H1 (cell line): Measurements from ENCODE around the gene ARHGEF28. TPM values are rescaled to one million over a fixed set of nuclear protein-coding genes. Genes with fewer than 3 reads are reported as not detected.

Experiments used
- CTCF ChIA-PET: fragments of 300-600 bp; sonication (Branson Sonifier 250); formaldehyde crosslinking; loops from one replicate; lab custom pipeline; 2021; ENCODE audit not compliant: partially characterized antibody; lab: Charles Lee
- POLR2A ChIA-PET: fragments of 300-600 bp; sonication (Branson Sonifier 250); formaldehyde crosslinking; loops from one replicate; lab custom pipeline; 2021; ENCODE audit warnings: inconsistent platforms; ENCODE audit not compliant: partially characterized antibody; lab: Charles Lee
- DNase-seq, 2 experiments: peaks; one replicate each; pipeline versions ENCODE4 v3.0.0 to v3.0.0-alpha.2; 2010 to 2022; ENCODE audit warnings: low spot score in 2 of 2, low read depth in 1 of 2, mixed read lengths in 1 of 2
- FAIRE-seq: peaks from 2 replicates; lab custom pipeline; 2011; peaks lifted over from hg19 to GRCh38; lab: Jason Lieb, UNC
- H2AFZ ChIP-seq: 2 replicates; pipeline ENCODE4 v1.8.1; 2012; ENCODE audit warnings: low read length, inconsistent platforms
- H2AK5ac ChIP-seq: 2 replicates; pipeline ENCODE4 v1.6.1; 2013; ENCODE audit warnings: low read depth, low read length
- H2BK120ac ChIP-seq: replicated peaks from 2 replicates; pipeline ENCODE3; 2013; ENCODE audit warnings: low read depth, low read length, inconsistent platforms
- H2BK12ac ChIP-seq: 2 replicates; pipeline ENCODE4 v1.6.1; 2013; ENCODE audit warnings: low read depth, low read length
- H2BK15ac ChIP-seq: 2 replicates; pipeline ENCODE4 v1.6.1; 2013; ENCODE audit warnings: low read length
- H2BK20ac ChIP-seq: 2 replicates; pipeline ENCODE4 v1.6.1; 2013; ENCODE audit warnings: low read length
- H2BK5ac ChIP-seq: 2 replicates; pipeline ENCODE4 v1.6.1; 2013; ENCODE audit warnings: low read depth, low read length
- H3K14ac ChIP-seq: 2 replicates; pipeline ENCODE4 v1.6.1; 2013; ENCODE audit warnings: inconsistent platforms; ENCODE audit not compliant: insufficient read length
- H3K18ac ChIP-seq: 2 replicates; pipeline ENCODE4 v1.6.1; 2013; ENCODE audit warnings: low read length; ENCODE audit errors: extremely low read depth
- H3K23ac ChIP-seq: 2 replicates; pipeline ENCODE4 v1.6.1; 2013; ENCODE audit warnings: inconsistent platforms; ENCODE audit not compliant: insufficient read length
- H3K23me2 ChIP-seq: 2 replicates; pipeline ENCODE4 v1.6.1; 2013; ENCODE audit warnings: low read depth, low read length
- H3K27ac ChIP-seq: 2 replicates; pipeline ENCODE4 v1.6.1; 2011; ENCODE audit warnings: low read depth, low read length, inconsistent platforms
- H3K27me3 ChIP-seq, 4 experiments: replicated peaks in 1 of 4; 1 replicate in 1 of 4; 2 replicates in 3 of 4; pipeline versions ENCODE4 v1.6.1 to v1.8.1; 2011 to 2013; ENCODE audit warnings: low read length in 3 of 4, mild to moderate bottlenecking in 3 of 4, inconsistent platforms in 2 of 4, mixed read lengths in 2 of 4, moderate library complexity in 1 of 4; ENCODE audit not compliant: control insufficient read depth in 3 of 4, insufficient read depth in 3 of 4; ENCODE audit errors: extremely low read depth in 1 of 4
- H3K36me3 ChIP-seq, 4 experiments: 2 replicates each; pipeline versions ENCODE4 v1.6.1 to v1.8.1; 2011 to 2013; ENCODE audit warnings: mild to moderate bottlenecking in 4 of 4, low read length in 3 of 4, moderate library complexity in 2 of 4, control low read depth in 1 of 4, inconsistent platforms in 1 of 4; ENCODE audit not compliant: insufficient read depth in 4 of 4, control insufficient read depth in 2 of 4
- H3K4ac ChIP-seq: replicated peaks from 2 replicates; pipeline ENCODE3; 2013; ENCODE audit warnings: low read length, low read depth, mixed read lengths, inconsistent platforms; ENCODE audit not compliant: insufficient read length
- H3K4me1 ChIP-seq, 4 experiments: replicated peaks in 1 of 4; 1 replicate in 1 of 4; 2 replicates in 3 of 4; pipeline versions ENCODE4 v1.6.1 to v1.8.1; 2011 to 2013; ENCODE audit warnings: low read length in 3 of 4, inconsistent platforms in 2 of 4, mixed read lengths in 1 of 4; ENCODE audit not compliant: insufficient read depth in 4 of 4, control insufficient read depth in 3 of 4
- H3K4me2 ChIP-seq, 2 experiments: 2 replicates each; pipeline versions ENCODE4 v1.6.1 to v1.8.1; 2011 to 2013; ENCODE audit warnings: low read depth in 2 of 2, low read length in 2 of 2, control low read depth in 1 of 2, inconsistent platforms in 1 of 2, mild to moderate bottlenecking in 1 of 2; ENCODE audit not compliant: insufficient read depth in 1 of 2
- H3K4me3 ChIP-seq, 4 experiments: fragments of 200-600, 300-600 bp in 1 of 4; sonication (generic), shearing (Covaris generic), sonication (Bioruptor Twin) in 1 of 4; 2 replicates each; pipeline versions ENCODE4 v1.5.1 to v1.8.1; 2011 to 2016; ENCODE audit warnings: low read length in 4 of 4, low read depth in 3 of 4, control low read depth in 2 of 4, inconsistent platforms in 2 of 4, mild to moderate bottlenecking in 2 of 4, mixed read lengths in 1 of 4, moderate library complexity in 1 of 4; ENCODE audit not compliant: insufficient read depth in 2 of 4; ENCODE audit errors: extremely low read depth in 1 of 4
- H3K56ac ChIP-seq: replicated peaks from 2 replicates; pipeline ENCODE3; 2013; ENCODE audit warnings: low read depth, mild to moderate bottlenecking, mixed read lengths, low read length, inconsistent platforms; ENCODE audit not compliant: insufficient read length
- H3K79me1 ChIP-seq: 2 replicates; pipeline ENCODE4 v1.6.1; 2013; ENCODE audit warnings: low read depth, low read length, control low read depth
- H3K79me2 ChIP-seq, 2 experiments: 2 replicates each; pipeline versions ENCODE4 v1.6.1 to v1.8.1; 2012 to 2013; ENCODE audit warnings: low read length in 2 of 2, mild to moderate bottlenecking in 2 of 2, inconsistent platforms in 1 of 2; ENCODE audit not compliant: insufficient read depth in 2 of 2, control insufficient read depth in 1 of 2
- H3K9ac ChIP-seq, 4 experiments: replicated peaks in 1 of 4; 1 replicate in 1 of 4; 2 replicates in 3 of 4; pipeline versions ENCODE4 v1.6.1 to v1.8.1; 2011 to 2013; ENCODE audit warnings: low read depth in 3 of 4, low read length in 3 of 4, control low read depth in 2 of 4, mild to moderate bottlenecking in 2 of 4, moderate library complexity in 2 of 4, inconsistent platforms in 1 of 4; ENCODE audit errors: extremely low read depth in 1 of 4
- H3K9me3 ChIP-seq, 2 experiments: 2 replicates each; pipeline versions ENCODE4 v1.6.1 to v1.8.1; 2012 to 2013; ENCODE audit warnings: mild to moderate bottlenecking in 2 of 2, moderate library complexity in 2 of 2, control low read depth in 1 of 2, inconsistent platforms in 1 of 2, low read depth in 1 of 2, low read length in 1 of 2, mixed read lengths in 1 of 2; ENCODE audit not compliant: insufficient read depth in 2 of 2
- H4K20me1 ChIP-seq, 2 experiments: replicated peaks in 1 of 2; 2 replicates each; pipeline versions ENCODE3 to v1.8.1; 2011 to 2013; ENCODE audit warnings: inconsistent platforms in 2 of 2, low read length in 2 of 2, mild to moderate bottlenecking in 1 of 2; ENCODE audit not compliant: insufficient read depth in 2 of 2, control insufficient read depth in 1 of 2
- H4K5ac ChIP-seq: 2 replicates; pipeline ENCODE4 v1.6.1; 2013; ENCODE audit warnings: low read length, low read depth, mixed read lengths, inconsistent platforms; ENCODE audit not compliant: insufficient read length
- H4K8ac ChIP-seq: 2 replicates; pipeline ENCODE4 v1.8.0; 2013; ENCODE audit warnings: mild to moderate bottlenecking, moderate library complexity, low read length, inconsistent platforms; ENCODE audit not compliant: insufficient read depth; ENCODE audit errors: extremely low read depth
- H4K91ac ChIP-seq: replicated peaks from 2 replicates; pipeline ENCODE3; 2013; ENCODE audit warnings: low read length, mixed read lengths, inconsistent platforms; ENCODE audit not compliant: insufficient read length
- BACH1 ChIP-seq: IDR thresholded peaks from 2 replicates; pipeline ENCODE4 v1.6.1; 2012; ENCODE audit warnings: low read length, improper control_type of control experiment
- CBX8 ChIP-seq: fragments of 300-800, 300-1000 bp; sonication (generic); IDR thresholded peaks from 2 replicates; pipeline ENCODE4 v1.7.1; 2016; ENCODE audit warnings: low read depth, low read length, borderline replicate concordance
- CREB1 ChIP-seq: IDR thresholded peaks from 2 replicates; pipeline ENCODE4 v1.6.1; 2012; ENCODE audit warnings: inconsistent platforms
- CTBP2 ChIP-seq: IDR thresholded peaks from 2 replicates; pipeline ENCODE4 v1.7.0; 2011; ENCODE audit warnings: borderline replicate concordance, mild to moderate bottlenecking, moderate library complexity, mixed read lengths, low read length; ENCODE audit not compliant: insufficient read depth, insufficient read length
- HDAC6 ChIP-seq: IDR thresholded peaks from one replicate; pipeline ENCODE4 v1.7.1; 2012; ENCODE audit warnings: low read depth, mild to moderate bottlenecking, inconsistent platforms, low read length, moderate library complexity
- KDM5A ChIP-seq: fragments of 200-600 bp; IDR thresholded peaks from 2 replicates; pipeline ENCODE4 v1.7.1; 2012; ENCODE audit warnings: mild to moderate bottlenecking, low read length, inconsistent platforms, mixed read lengths
- RAD21 ChIP-seq, 2 experiments: IDR thresholded peaks in 1 of 2; conservative IDR thresholded peaks in 1 of 2; 2 replicates each; pipeline ENCODE4 v1.6.1; 2011; ENCODE audit warnings: low read depth in 2 of 2, low read length in 2 of 2, improper control_type of control experiment in 1 of 2, inconsistent platforms in 1 of 2, mild to moderate bottlenecking in 1 of 2, moderate library complexity in 1 of 2
- SIRT6 ChIP-seq: IDR thresholded peaks from one replicate; pipeline ENCODE4 v1.7.1; 2012; ENCODE audit warnings: low read length, inconsistent platforms
- SP1 ChIP-seq: IDR thresholded peaks from 2 replicates; pipeline ENCODE4 v1.6.1; 2011; ENCODE audit warnings: low read depth, low read length
- ZNF274 ChIP-seq: IDR thresholded peaks from 2 replicates; pipeline ENCODE4 v1.7.0; 2012; ENCODE audit warnings: low read length, borderline replicate concordance; ENCODE audit errors: extremely low read depth
- WGBS, 2 experiments: shearing (Covaris generic) in 1 of 2; methylation state at CpG; one replicate each; pipeline versions ENCODE4 v1.1.6 to v1.1.7; 2013 to 2015; ENCODE audit warnings: low lambda C conversion rate in 2 of 2, mixed read lengths in 2 of 2, inconsistent platforms in 1 of 2, low coverage in 1 of 2, missing lambda C conversion rate in 1 of 2; ENCODE audit not compliant: insufficient replicate concordance in 2 of 2, insufficient coverage in 1 of 2, insufficient read length in 1 of 2; ENCODE audit errors: extremely low coverage in 1 of 2, missing lambda C conversion rate in 1 of 2; 5-methylcytosine and 5-hydroxymethylcytosine counted together
- polyA plus RNA-seq, 7 experiments: library from polyadenylated mRNA; depleted of rRNA in 3 of 7; stranded (reverse) in 5 of 7; unstranded in 2 of 7; fragments of >200 nt in 5 of 7; fragments of 200-250 nt in 2 of 7; gene quantifications; 1 replicate in 5 of 7; 2 replicates in 1 of 7; 4 replicates in 1 of 7; pipeline versions ENCODE4 v1.2.1 to v1.2.3, GENCODE V29; 2011 to 2013; ENCODE audit warnings: missing spikeins in 2 of 7, mixed read lengths in 2 of 7
- total RNA-seq: library from RNA; stranded (reverse); fragmentation: NEBNext Ultra II Directional; extraction: Animal tissue kit (Norgen Biotek cat#: 25700); gene quantifications from 2 replicates; pipeline ENCODE4 v1.2.1, GENCODE V29; 2021
- TF ChIP-seq, protein P1 (sequence below), 3 experiments: IDR thresholded peaks; 1 replicate in 2 of 3; 2 replicates in 1 of 3; pipeline versions ENCODE4 v1.5.1 to v1.6.1; 2011; ENCODE audit warnings: low read length in 3 of 3, mild to moderate bottlenecking in 3 of 3, inconsistent platforms in 2 of 3, low read depth in 1 of 3, moderate library complexity in 1 of 3; ENCODE audit not compliant: insufficient read depth in 1 of 3; ENCODE audit errors: control extremely low read depth in 1 of 3

The ARHGEF28 gene
- total and polyA plus RNA-seq, 2 of the 8 experiments (the other 6 are each of a cell fraction or from before 2014, with no cell fraction given), result 0.33 to 1.0 TPM

GRCh38 chr5:73591102-73591695, 34.8 kb upstream of the ARHGEF28 start:
- 65% methylated on average over 4 of the region's 4 CpGs; no CpG with 5 or more reads in 1 of the 2 experiments for WGBS, 2 experiments
- POLR2A ChIA-PET, result interaction anchor here (0.5 to 0.6 kb wide), 2 partner anchors 11 to 140 kb away, joined by 3 read pairs; no protein-coding TSS in a partner anchor
- Histone ChIP-seq H3K4me3 (no peak overlapping the region), H2AFZ (no peak overlapping the region), H3K23ac (no peak overlapping the region), H2BK12ac (no peak overlapping the region), H3K23me2 (no peaks in the 10 kb centered on the region), H4K5ac (no peak overlapping the region), H4K20me1 (no peaks in the 10 kb centered on the region), H2AK5ac (no peak overlapping the region), H3K4ac (no peak overlapping the region), H2BK15ac (no peak overlapping the region), H3K27me3 (no peaks in the 10 kb centered on the region), H3K18ac (no peak overlapping the region), H4K8ac (no peak overlapping the region), H3K14ac (no peak overlapping the region), H3K9me3 (no peaks in the 10 kb centered on the region), H3K36me3 (no peaks in the 10 kb centered on the region), H3K56ac (no peak overlapping the region), H2BK5ac (no peak overlapping the region), H2BK120ac (no peak overlapping the region), H4K91ac (no peak overlapping the region), H3K79me2 (no peaks in the 10 kb centered on the region), H3K9ac (no peak overlapping the region), H3K27ac (no peak overlapping the region), H3K4me2 (no peak overlapping the region), H2BK20ac (no peak overlapping the region), H3K4me1 (no peaks in the 10 kb centered on the region), H3K79me1 (no peaks in the 10 kb centered on the region)
- FAIRE-seq (peak; percentile 81), DNase-seq (peak in 1 of 2 experiments; percentile 62)
- CTCF ChIA-PET, result interaction anchor here (0.6 to 9.5 kb wide), 54 partner anchors 8 to 1100 kb away, joined by 3 to 254 read pairs (median 4); no protein-coding TSS in a partner anchor
- no peak for TF ChIP-seq KDM5A
- TF ChIP-seq SIRT6, result no peak
- TF ChIP-seq CTBP2, result no peak
- TF ChIP-seq CREB1, result no peak
- no peak for TF ChIP-seq SP1
- no peak for TF ChIP-seq HDAC6
- TF ChIP-seq, protein P1, sequence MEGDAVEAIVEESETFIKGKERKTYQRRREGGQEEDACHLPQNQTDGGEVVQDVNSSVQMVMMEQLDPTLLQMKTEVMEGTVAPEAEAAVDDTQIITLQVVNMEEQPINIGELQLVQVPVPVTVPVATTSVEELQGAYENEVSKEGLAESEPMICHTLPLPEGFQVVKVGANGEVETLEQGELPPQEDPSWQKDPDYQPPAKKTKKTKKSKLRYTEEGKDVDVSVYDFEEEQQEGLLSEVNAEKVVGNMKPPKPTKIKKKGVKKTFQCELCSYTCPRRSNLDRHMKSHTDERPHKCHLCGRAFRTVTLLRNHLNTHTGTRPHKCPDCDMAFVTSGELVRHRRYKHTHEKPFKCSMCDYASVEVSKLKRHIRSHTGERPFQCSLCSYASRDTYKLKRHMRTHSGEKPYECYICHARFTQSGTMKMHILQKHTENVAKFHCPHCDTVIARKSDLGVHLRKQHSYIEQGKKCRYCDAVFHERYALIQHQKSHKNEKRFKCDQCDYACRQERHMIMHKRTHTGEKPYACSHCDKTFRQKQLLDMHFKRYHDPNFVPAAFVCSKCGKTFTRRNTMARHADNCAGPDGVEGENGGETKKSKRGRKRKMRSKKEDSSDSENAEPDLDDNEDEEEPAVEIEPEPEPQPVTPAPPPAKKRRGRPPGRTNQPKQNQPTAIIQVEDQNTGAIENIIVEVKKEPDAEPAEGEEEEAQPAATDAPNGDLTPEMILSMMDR (IDR thresholded peaks at IDR 0.05; ENCODE audit: control extremely low read depth in 1 of 3, insufficient read depth in 1 of 3, low read depth in 1 of 3, low read length in 3 of 3), result peak in 2 of 3 experiments; percentile 67 to 79; a peak in 3 of 4 replicates
- no peak for TF ChIP-seq CBX8
- no peak for TF ChIP-seq BACH1
- TF ChIP-seq ZNF274, result no peak
- TF ChIP-seq RAD21 (IDR thresholded peaks at IDR 0.05 in 1 of 2, conservative IDR thresholded peaks at IDR 0.05 in 1 of 2; ENCODE audit: low read depth in 2 of 2, low read length in 2 of 2), result peak; percentile 93
